Rectal smooth muscle tissue (tissue), 1 donor: ENCODE results near the gene RER1.

Experiments used
- H3K27ac ChIP-seq: one replicate; pipeline ENCODE4 v1.7.0; 2013; ENCODE audit warnings: low read depth, low read length, inconsistent platforms
- H3K27me3 ChIP-seq: one replicate; pipeline ENCODE4 v1.7.0; 2013; ENCODE audit warnings: low read length; ENCODE audit not compliant: control insufficient read depth, insufficient read depth
- H3K36me3 ChIP-seq: one replicate; pipeline ENCODE4 v1.7.0; 2013; ENCODE audit warnings: low read length; ENCODE audit not compliant: control insufficient read depth, insufficient read depth
- H3K4me1 ChIP-seq: one replicate; pipeline ENCODE4 v1.7.0; 2013; ENCODE audit warnings: low read length; ENCODE audit not compliant: control insufficient read depth, insufficient read depth
- H3K4me3 ChIP-seq: one replicate; pipeline ENCODE4 v1.7.0; 2013; ENCODE audit warnings: low read length
- H3K9ac ChIP-seq: one replicate; pipeline ENCODE4 v1.7.0; 2013; ENCODE audit warnings: low read length

The RER1 gene

DNA sequence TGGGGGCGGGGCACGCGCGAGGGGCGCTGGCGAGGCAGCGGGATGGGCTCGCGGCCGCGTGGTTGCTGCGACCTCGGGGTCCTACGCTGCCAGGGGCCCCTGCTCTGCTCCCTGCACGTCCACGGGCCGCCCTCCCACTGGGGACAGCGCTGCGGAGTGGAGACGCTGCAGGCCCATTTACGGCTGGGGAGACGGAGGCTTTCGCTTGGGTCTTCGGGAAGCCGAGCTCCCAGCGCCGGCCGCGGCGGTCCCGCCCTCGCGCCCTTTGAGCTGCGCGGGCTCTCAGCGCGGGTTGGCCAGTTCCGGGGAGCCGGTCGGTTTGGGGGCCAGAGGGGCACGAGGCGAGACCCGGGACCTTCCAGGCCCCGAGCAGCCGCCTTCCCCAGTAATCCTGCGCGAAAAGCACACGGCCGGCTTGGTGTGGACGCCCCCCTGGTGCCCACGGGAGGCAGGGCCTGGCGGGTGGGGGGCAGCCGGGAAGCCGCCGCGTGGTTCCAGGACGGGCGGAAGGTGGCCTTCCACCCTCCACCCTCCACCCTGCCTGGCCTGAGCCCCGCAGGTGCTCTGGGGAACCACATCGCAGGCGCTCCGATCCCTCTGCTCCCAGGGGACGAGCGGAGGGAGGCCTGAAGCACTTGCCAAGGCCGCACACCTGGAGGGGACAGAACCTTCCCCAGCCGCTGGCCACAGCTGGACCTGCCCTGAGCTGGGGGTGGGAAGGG lies 21.3 kb downstream of the RER1 start:
- H3K9ac ChIP-seq = peak overlapping the region; percentile 67
- peak overlapping the region; percentile 90 for H3K27ac ChIP-seq
- H3K27me3 ChIP-seq = no peaks in the 10 kb centered on the region
- peak overlapping the region; percentile 83 for H3K4me3 ChIP-seq
- no peaks in the 10 kb centered on the region for H3K36me3 ChIP-seq
- H3K4me1 ChIP-seq = peaks cover 14% of the 10 kb centered on the region

- H3K9ac ChIP-seq = peak overlapping the region; percentile 76
- H3K4me3 ChIP-seq = peak overlapping the region; percentile 83
- peaks cover 14% of the 10 kb centered on the region for H3K4me1 ChIP-seq
These were observed 22.1 kb downstream of the RER1 start for GRCh38 chr1:2413495-2414296.

GRCh38 chr1:2414297-2414958 lies 22.8 kb downstream of the RER1 start:
- peaks cover 3% of the 10 kb centered on the region for H3K27me3 ChIP-seq
- H3K4me1 ChIP-seq = peaks cover 14% of the 10 kb centered on the region
- H3K27ac ChIP-seq = no peak overlapping the region
- H3K36me3 ChIP-seq = no peaks in the 10 kb centered on the region
- peak overlapping the region; percentile 76 for H3K9ac ChIP-seq
- H3K4me3 ChIP-seq = peak overlapping the region; percentile 83

More at GRCh38 chr1:2413495-2414296, 22.1 kb downstream of the RER1 start:
- Histone ChIP-seq H3K27ac (peak overlapping the region; percentile 90), H3K27me3 (no peaks in the 10 kb centered on the region), H3K36me3 (no peaks in the 10 kb centered on the region)

DNA sequence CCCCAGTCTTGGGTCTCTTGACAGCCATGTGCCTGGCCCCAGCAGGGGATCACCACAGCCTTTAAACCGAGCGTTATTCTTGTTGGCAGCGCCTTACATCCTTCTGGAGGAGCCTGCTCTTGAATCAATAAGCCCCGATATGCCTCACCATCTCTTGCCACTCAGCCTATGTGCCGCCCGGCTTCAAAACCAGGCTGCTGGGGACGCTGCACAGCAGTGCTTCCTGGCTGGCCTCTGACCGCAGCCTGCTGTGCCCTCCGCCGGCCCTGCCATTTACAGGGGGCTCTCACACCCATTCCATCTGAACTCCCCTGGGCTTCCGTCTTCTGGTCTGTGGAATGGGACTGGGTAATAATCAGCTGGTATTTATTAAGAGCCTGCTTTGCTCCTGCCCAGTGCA lies 23.7 kb downstream of the RER1 start:
- Histone ChIP-seq H3K9ac (no peak overlapping the region), H3K36me3 (no peaks in the 10 kb centered on the region), H3K27ac (no peak overlapping the region), H3K4me1 (peaks cover 14% of the 10 kb centered on the region), H3K27me3 (peaks cover 3% of the 10 kb centered on the region), H3K4me3 (no peak overlapping the region)

GRCh38 chr1:2415801-2416208 lies 24.2 kb downstream of the RER1 start:
- Histone ChIP-seq H3K9ac (no peak overlapping the region), H3K36me3 (no peaks in the 10 kb centered on the region), H3K4me3 (peak overlapping the region; percentile 51), H3K27ac (no peak overlapping the region), H3K4me1 (peaks cover 14% of the 10 kb centered on the region), H3K27me3 (peaks cover 3% of the 10 kb centered on the region)

DNA sequence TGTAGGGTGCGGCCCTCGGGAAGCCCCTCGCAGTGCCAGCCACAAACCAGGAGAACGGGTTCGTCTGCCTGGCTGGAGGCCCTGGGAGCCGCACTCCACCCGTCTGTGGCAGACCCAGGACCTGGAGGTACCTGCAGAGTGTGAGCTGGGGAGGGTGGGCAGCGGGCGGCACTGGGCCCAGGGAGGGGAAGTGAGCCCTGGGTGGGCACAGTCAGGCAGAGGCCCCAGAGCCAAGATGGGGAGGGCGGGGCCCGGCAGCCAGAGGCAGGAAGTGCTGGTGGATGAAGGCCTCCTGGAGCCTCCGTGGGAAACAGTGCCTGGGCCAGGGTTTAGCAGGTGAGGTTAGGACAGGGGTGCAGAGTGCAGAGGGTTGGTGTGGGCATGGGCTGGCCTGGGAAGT lies 24.8 kb downstream of the RER1 start:
- no peak overlapping the region for H3K9ac ChIP-seq
- H3K27me3 ChIP-seq = peaks cover 3% of the 10 kb centered on the region
- peaks cover 14% of the 10 kb centered on the region for H3K4me1 ChIP-seq
- no peak overlapping the region for H3K27ac ChIP-seq
- no peaks in the 10 kb centered on the region for H3K36me3 ChIP-seq
- peak overlapping the region; percentile 51 for H3K4me3 ChIP-seq

- Histone ChIP-seq H3K27me3 (peaks cover 3% of the 10 kb centered on the region), H3K9ac (no peak overlapping the region), H3K27ac (no peak overlapping the region), H3K4me3 (no peak overlapping the region), H3K4me1 (peaks cover 12% of the 10 kb centered on the region), H3K36me3 (no peaks in the 10 kb centered on the region)
These were observed 25.6 kb downstream of the RER1 start for GRCh38 chr1:2417083-2417832.

GRCh38 chr1:2417833-2418225 lies 26.2 kb downstream of the RER1 start:
- Histone ChIP-seq H3K9ac (no peak overlapping the region), H3K27ac (no peak overlapping the region), H3K27me3 (peaks cover 3% of the 10 kb centered on the region), H3K4me1 (peaks cover 12% of the 10 kb centered on the region), H3K36me3 (no peaks in the 10 kb centered on the region), H3K4me3 (no peak overlapping the region)

GRCh38 chr1:2418791-2419320 lies 27.2 kb downstream of the RER1 start:
- no peaks in the 10 kb centered on the region for H3K36me3 ChIP-seq
- H3K4me1 ChIP-seq = peaks cover 5% of the 10 kb centered on the region
- H3K27ac ChIP-seq = no peak overlapping the region
- no peak overlapping the region for H3K9ac ChIP-seq
- H3K4me3 ChIP-seq = no peak overlapping the region
- peaks cover 3% of the 10 kb centered on the region for H3K27me3 ChIP-seq

- Histone ChIP-seq H3K4me1 (no peaks in the 10 kb centered on the region), H3K27ac (no peak overlapping the region), H3K4me3 (no peak overlapping the region), H3K9ac (no peak overlapping the region), H3K27me3 (peaks cover 3% of the 10 kb centered on the region), H3K36me3 (no peaks in the 10 kb centered on the region)
These were observed 27.8 kb downstream of the RER1 start for GRCh38 chr1:2419416-2419815.

DNA sequence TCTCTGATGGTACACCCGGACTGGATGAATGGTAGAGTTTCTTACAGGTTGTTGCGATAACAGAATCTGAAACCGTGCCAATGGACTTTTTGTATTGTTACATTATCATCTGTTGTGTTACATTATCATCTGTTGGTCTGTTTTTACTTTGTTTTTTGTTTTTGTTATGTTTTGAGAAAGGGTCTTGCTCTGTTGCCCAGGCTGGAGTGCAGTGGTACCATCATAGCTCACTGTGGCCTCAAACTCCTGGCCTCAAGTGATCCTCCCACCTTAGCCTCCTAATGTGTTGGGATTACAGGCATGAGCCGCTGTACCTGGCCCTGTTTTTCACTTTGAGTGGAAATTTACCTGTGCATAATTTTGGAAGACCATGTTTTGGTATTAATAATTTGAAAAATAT lies 30.9 kb downstream of the RER1 start:
- Histone ChIP-seq H3K4me1 (no peaks in the 10 kb centered on the region), H3K9ac (no peak overlapping the region), H3K27ac (no peak overlapping the region), H3K4me3 (no peak overlapping the region), H3K27me3 (peaks cover 6% of the 10 kb centered on the region), H3K36me3 (no peaks in the 10 kb centered on the region)

GRCh38 chr1:2425892-2426291 lies 34.3 kb downstream of the RER1 start:
- H3K27ac ChIP-seq = no peak overlapping the region
- H3K36me3 ChIP-seq = no peaks in the 10 kb centered on the region
- H3K4me1 ChIP-seq = no peaks in the 10 kb centered on the region
- H3K4me3 ChIP-seq = no peak overlapping the region
- H3K9ac ChIP-seq = no peak overlapping the region
- peaks cover 3% of the 10 kb centered on the region for H3K27me3 ChIP-seq
